ENCODE data around the gene ZDHHC7.

GRCh38 chr16:85006639-85007038 is 4.7 kb downstream of the ZDHHC7 start:
- TF ChIP-seq EP300 (IDR thresholded peaks at IDR 0.05) (no peak), POLR2A (IDR thresholded peaks at IDR 0.05) (no peak)

All from gastroesophageal sphincter (tissue), 2 donors.